ENCODE data around the gene NCAM2. TPM values are rescaled to one million over a fixed set of nuclear protein-coding genes. Genes with fewer than 3 reads are reported as not detected.

NCAM2 gene
- polyA plus RNA-seq (2012; ENCODE audit: low read depth, missing spikeins): not detected

DNA sequence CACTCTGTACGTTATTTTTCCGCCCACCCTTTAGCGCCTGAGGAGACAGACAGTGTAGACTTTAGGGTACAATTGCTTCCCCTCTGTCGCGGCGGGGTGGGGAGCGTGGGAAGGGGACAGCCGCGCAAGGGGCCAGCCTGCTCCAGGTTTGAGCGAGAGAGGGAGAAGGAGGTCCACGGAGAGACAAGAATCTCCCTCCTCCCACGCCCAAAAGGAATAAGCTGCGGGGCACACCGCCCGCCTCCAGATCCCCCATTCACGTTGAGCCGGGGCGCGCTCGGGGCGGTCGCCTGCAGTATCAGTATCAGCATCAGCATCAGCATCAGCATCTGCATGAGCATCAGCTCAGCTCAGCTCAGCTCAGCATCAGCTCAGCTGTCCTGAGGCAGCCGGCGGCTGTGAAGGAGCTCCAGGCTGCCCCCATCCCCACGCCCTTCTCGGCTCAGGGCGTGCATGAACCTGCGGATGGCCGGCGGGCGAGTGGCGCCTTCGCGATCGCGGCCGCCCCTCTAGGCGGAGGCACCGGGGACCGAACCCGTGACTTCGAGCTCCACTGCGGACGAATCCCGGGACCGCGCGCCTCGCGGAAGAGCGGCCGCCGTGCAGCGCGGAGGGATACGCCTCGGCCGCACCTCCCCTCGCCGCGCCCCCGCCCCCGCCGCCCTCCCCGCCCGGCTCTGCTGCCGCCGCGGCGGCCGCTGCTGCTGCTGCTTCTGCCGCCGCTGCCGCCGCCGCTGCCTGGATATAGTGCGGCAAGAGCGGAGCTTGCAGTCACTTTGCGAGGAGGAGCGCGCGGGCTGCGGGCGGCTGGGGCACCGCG lies at the start of gene NCAM2:
Gene NCAM2, plus strand, starts transcription at position 774 of the 820 bp plus-strand sequence.
- FAIRE-seq: no peak
- TF ChIP-seq POU2F2 (IDR thresholded peaks at IDR 0.05; ENCODE audit: low read depth, low read length) (no peak), TAF1 (IDR thresholded peaks at IDR 0.05; ENCODE audit: low read depth, low read length) (no peak), POLR2AphosphoS5 (IDR thresholded peaks at IDR 0.05; ENCODE audit: low read depth, low read length) (no peak), PAX5 (IDR thresholded peaks at IDR 0.05; ENCODE audit: insufficient read depth, low read length, severe bottlenecking) (no peak), SPI1 (IDR thresholded peaks at IDR 0.05; ENCODE audit: low read depth, low read length) (no peak), POLR2A (IDR thresholded peaks at IDR 0.05; ENCODE audit: low read depth, low read length) (no peak)
- DNase-seq (ENCODE audit: insufficient read length, low spot score): peak; percentile 15

DNA sequence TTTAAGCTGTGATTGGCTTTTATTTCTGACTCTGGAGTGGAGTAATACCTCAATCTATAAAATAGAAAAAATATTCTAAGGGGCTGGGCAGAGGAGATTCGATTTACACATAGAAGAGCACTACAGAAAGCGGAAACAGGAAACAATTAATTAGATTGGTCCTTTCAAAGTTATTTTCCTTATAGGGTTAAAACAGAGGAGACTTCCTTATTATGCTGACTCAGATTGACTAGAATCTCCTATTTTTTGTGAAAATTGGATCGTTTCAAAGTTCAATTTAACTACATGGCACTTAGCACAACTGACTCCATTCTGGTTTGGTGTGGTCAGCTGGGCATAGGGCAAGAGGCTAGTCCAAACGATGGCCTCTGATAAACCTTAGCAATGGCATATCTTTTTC lies 48.3 kb upstream of the NCAM2 start:
- TF ChIP-seq SPI1 (IDR thresholded peaks at IDR 0.05; ENCODE audit: low read depth, low read length) (no peak), POU2F2 (IDR thresholded peaks at IDR 0.05; ENCODE audit: low read depth, low read length) (no peak), POLR2AphosphoS5 (IDR thresholded peaks at IDR 0.05; ENCODE audit: low read depth, low read length) (no peak), POLR2A (IDR thresholded peaks at IDR 0.05; ENCODE audit: low read depth, low read length) (no peak), PAX5 (IDR thresholded peaks at IDR 0.05; ENCODE audit: insufficient read depth, low read length, severe bottlenecking) (no peak), TAF1 (IDR thresholded peaks at IDR 0.05; ENCODE audit: low read depth, low read length) (no peak)
- DNase-seq (ENCODE audit: insufficient read length, low spot score) (no peak), FAIRE-seq (no peak)

DNA sequence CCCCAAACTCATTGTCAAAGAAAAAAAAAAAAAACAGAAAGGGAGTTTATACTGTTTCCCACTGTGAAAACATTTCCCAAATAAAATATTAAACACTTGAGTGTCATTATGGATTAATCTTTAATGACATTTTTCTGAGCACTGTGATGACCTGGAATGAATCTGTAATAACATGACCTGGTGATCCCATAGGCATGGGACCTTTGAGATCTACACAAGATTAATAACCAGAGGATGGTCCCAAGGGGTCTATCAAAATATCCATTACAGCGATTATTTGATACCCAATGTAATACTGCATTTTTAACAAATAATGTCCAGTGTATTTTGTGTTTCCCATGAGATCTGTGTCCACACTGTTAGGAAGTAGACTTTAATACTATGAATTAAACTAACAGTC lies 32.4 kb upstream of the NCAM2 start:
- FAIRE-seq (no peak), DNase-seq (ENCODE audit: insufficient read length, low spot score) (no peak)
- TF ChIP-seq SPI1 (IDR thresholded peaks at IDR 0.05; ENCODE audit: low read depth, low read length) (no peak), TAF1 (IDR thresholded peaks at IDR 0.05; ENCODE audit: low read depth, low read length) (no peak), POLR2A (IDR thresholded peaks at IDR 0.05; ENCODE audit: low read depth, low read length) (no peak), PAX5 (IDR thresholded peaks at IDR 0.05; ENCODE audit: insufficient read depth, low read length, severe bottlenecking) (no peak), POLR2AphosphoS5 (IDR thresholded peaks at IDR 0.05; ENCODE audit: low read depth, low read length) (no peak)

DNA sequence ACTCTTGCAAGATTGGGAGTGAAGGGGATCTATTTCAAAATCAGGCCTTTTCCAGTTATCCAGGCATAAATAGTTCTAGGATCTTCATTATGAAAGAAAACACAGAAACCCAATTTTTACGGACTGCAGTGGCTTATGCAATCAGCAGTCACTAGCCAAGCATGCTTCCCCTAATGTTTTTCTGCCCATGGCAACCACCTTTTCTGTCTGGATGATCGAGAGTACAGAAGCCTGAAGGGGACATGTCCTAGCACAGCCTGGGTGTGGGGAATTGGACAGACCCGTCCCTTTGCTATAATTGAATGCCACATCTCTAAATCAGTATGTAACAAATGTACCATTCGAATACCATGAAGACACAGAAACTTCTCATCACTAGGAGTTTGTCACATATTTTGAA lies 29.8 kb upstream of the NCAM2 start:
- no peak for TF ChIP-seq POLR2A (IDR thresholded peaks at IDR 0.05; ENCODE audit: low read depth, low read length)
- DNase-seq (ENCODE audit: insufficient read length, low spot score) (no peak), FAIRE-seq (no peak)

DNA sequence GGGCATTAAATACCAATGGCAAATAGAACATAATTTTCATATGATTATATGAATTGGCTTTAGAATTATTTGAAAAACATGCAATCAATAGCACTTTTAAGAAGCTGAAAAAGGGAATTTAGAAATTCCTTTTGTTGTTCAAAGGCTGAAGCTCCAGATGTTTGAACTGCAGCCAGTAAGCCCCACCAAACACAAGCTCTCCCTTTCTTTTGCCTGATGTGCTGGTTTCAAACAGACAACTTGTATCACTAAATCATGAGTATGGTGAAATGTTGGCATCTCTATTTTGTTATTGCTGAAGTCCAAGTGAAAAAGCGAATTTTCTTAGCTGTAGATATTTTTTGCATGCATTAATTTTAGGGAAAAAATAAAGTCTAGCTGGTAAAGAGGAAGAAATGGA lies 27.5 kb upstream of the NCAM2 start:
- FAIRE-seq (no peak), DNase-seq (ENCODE audit: insufficient read length, low spot score) (no peak)
- TF ChIP-seq POLR2A (IDR thresholded peaks at IDR 0.05; ENCODE audit: low read depth, low read length): no peak
- no peak for TF ChIP-seq POU2F2 (IDR thresholded peaks at IDR 0.05; ENCODE audit: low read depth, low read length)
- TF ChIP-seq PAX5 (IDR thresholded peaks at IDR 0.05; ENCODE audit: insufficient read depth, low read length, severe bottlenecking): no peak
- TF ChIP-seq SPI1 (IDR thresholded peaks at IDR 0.05; ENCODE audit: low read depth, low read length): no peak
- no peak for TF ChIP-seq POLR2AphosphoS5 (IDR thresholded peaks at IDR 0.05; ENCODE audit: low read depth, low read length)

DNA sequence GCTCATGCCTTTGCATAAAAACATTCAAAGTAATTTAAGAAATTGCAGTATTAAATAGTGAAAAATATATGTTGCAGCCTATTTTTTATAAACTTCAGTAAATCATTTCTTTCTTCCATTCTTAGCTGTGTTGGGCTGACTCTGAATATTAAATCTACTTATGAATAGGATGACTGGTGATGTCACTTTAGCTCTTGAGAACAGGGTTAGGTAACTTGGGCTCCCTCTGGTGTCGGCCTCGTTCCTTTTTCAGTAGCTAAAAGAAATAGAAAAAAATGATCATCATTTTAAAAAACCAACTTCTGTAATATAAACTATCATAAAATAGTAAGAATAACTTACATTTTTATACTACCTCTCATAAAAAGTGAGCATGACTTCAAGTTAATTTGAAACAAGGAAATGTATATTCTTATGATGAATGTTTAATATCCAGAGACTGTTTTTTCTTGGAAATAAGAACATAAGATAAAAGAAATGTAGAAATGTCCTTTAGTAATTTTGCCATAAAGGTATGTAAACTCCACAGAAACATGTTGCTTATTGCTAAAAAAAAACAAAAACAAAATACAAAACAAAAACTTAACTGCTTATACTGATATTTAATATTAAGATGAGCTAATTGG lies 26.8 kb upstream of the NCAM2 start:
- DNase-seq (ENCODE audit: insufficient read length, low spot score) (peak; percentile 15), FAIRE-seq (no peak)
- TF ChIP-seq POLR2A (IDR thresholded peaks at IDR 0.05; ENCODE audit: low read depth, low read length): no peak
- no peak for TF ChIP-seq SPI1 (IDR thresholded peaks at IDR 0.05; ENCODE audit: low read depth, low read length)
- TF ChIP-seq POU2F2 (IDR thresholded peaks at IDR 0.05; ENCODE audit: low read depth, low read length): no peak
- TF ChIP-seq TAF1 (IDR thresholded peaks at IDR 0.05; ENCODE audit: low read depth, low read length): no peak
- TF ChIP-seq PAX5 (IDR thresholded peaks at IDR 0.05; ENCODE audit: insufficient read depth, low read length, severe bottlenecking): no peak
- no peak for TF ChIP-seq POLR2AphosphoS5 (IDR thresholded peaks at IDR 0.05; ENCODE audit: low read depth, low read length)

DNA sequence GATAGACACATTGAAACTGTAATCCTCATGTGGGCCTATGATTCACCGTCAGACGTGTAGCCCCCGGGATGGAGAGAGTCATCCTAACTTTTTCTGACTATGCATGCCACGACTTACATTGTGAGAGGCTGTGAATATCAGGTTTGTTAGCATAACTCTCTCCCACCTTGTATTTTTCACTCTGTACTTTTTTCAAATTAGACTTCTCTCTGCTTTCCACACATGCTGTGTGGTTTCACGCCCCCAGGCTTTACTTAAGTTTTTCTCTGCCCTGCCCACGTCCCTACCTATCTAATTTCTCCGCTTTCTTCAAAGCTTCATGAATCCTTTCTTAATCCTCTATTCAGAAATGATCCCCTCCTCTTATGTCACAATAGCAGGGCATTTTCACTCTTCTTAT lies 3.4 kb upstream of the NCAM2 start:
- FAIRE-seq (no peak), DNase-seq (ENCODE audit: insufficient read length, low spot score) (no peak)
- TF ChIP-seq TAF1 (IDR thresholded peaks at IDR 0.05; ENCODE audit: low read depth, low read length): no peak
- TF ChIP-seq SPI1 (IDR thresholded peaks at IDR 0.05; ENCODE audit: low read depth, low read length): no peak
- no peak for TF ChIP-seq PAX5 (IDR thresholded peaks at IDR 0.05; ENCODE audit: insufficient read depth, low read length, severe bottlenecking)
- no peak for TF ChIP-seq POU2F2 (IDR thresholded peaks at IDR 0.05; ENCODE audit: low read depth, low read length)
- TF ChIP-seq POLR2AphosphoS5 (IDR thresholded peaks at IDR 0.05; ENCODE audit: low read depth, low read length): no peak
- no peak for TF ChIP-seq POLR2A (IDR thresholded peaks at IDR 0.05; ENCODE audit: low read depth, low read length)

DNA sequence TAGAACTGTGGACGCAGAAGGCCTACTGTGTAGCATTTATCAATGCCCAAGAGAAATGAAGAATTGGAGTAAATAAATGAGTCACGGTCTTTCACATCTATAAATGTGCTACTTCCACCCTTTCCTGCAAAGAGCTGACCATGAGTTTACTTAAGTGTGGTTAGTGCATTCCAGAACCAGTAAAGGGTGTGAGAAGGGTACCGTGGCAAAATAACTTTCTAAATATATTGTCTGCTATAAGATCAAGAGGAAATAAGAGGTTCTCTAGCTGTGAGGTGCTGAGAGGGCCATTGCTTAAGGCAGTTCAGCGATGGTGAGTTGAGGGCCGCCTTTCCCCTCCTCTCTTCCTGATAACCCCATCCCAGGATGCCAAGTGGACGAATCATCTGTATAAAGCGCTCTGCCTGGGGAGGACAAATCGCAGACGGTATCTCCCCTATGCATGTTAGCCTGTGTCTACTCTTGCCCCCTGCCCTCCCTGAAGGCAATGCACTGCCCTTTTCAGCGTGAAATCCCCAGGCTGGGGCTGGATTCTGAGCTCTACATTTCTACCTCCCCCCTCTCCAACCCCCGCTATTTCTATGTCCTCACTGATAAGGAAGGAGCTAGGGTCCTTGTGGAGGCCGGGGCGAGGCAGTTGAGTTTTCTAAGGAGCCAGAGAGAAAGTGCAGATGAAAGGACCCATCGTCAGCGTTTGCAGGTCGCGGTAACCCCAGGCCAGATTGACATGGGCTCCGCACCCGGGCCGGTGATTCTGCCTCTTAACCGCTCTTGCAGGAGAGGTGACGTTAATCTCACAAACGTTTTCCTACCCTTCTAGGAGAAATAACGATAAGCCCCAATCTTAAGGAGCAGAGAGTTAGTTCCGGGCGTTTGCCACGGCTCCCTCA lies 1.5 kb upstream of the NCAM2 start:
- TF ChIP-seq PAX5 (IDR thresholded peaks at IDR 0.05; ENCODE audit: insufficient read depth, low read length, severe bottlenecking) (no peak), POLR2AphosphoS5 (IDR thresholded peaks at IDR 0.05; ENCODE audit: low read depth, low read length) (no peak), SPI1 (IDR thresholded peaks at IDR 0.05; ENCODE audit: low read depth, low read length) (no peak), TAF1 (IDR thresholded peaks at IDR 0.05; ENCODE audit: low read depth, low read length) (no peak), POLR2A (IDR thresholded peaks at IDR 0.05; ENCODE audit: low read depth, low read length) (no peak), POU2F2 (IDR thresholded peaks at IDR 0.05; ENCODE audit: low read depth, low read length) (no peak)
- DNase-seq (ENCODE audit: insufficient read length, low spot score) (no peak), FAIRE-seq (no peak)

DNA sequence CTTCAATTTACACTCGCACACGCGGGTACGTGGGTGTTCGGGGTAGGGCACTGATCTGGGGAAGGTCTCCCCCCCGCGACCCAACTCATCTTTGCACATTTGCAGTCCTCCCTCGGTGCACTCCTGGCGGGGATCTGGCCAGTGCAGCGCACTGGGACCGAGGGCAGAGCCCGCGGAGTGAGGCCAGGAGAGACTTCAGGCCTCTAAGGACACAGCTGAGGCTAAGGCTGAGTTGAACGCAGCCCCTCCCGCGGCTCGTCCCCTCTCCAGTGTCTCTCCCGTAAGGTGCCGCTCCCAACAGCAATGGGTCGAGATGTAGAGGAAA lies 936 bp upstream of the NCAM2 start:
- TF ChIP-seq POLR2AphosphoS5 (IDR thresholded peaks at IDR 0.05; ENCODE audit: low read depth, low read length) (no peak), TAF1 (IDR thresholded peaks at IDR 0.05; ENCODE audit: low read depth, low read length) (no peak), POU2F2 (IDR thresholded peaks at IDR 0.05; ENCODE audit: low read depth, low read length) (no peak), SPI1 (IDR thresholded peaks at IDR 0.05; ENCODE audit: low read depth, low read length) (no peak), PAX5 (IDR thresholded peaks at IDR 0.05; ENCODE audit: insufficient read depth, low read length, severe bottlenecking) (no peak), POLR2A (IDR thresholded peaks at IDR 0.05; ENCODE audit: low read depth, low read length) (no peak)
- DNase-seq (ENCODE audit: insufficient read length, low spot score) (no peak), FAIRE-seq (no peak)

All from GM12891 (cell line).